Nephron progenitor cell (in vitro differentiated cells): ENCODE results near the gene AWAT2.

Experiments used
- DNase-seq: peaks from one replicate; pipeline ENCODE4 v3.0.0; 2021
- H3K27ac Mint-ChIP-seq: 2 replicates; pipeline ENCODE4 v1.8.0; 2021; ENCODE audit warnings: mild to moderate bottlenecking, moderate library complexity, mixed read lengths
- H3K27me3 Mint-ChIP-seq: 2 replicates; pipeline ENCODE4 v1.8.0; 2021; ENCODE audit warnings: mild to moderate bottlenecking, low read depth, mixed read lengths; ENCODE audit not compliant: poor library complexity
- H3K36me3 Mint-ChIP-seq: 2 replicates; pipeline ENCODE4 v1.8.0; 2021; ENCODE audit warnings: low read depth, mixed read lengths
- H3K4me1 Mint-ChIP-seq: 2 replicates; pipeline ENCODE4 v1.8.0; 2021; ENCODE audit warnings: mixed read lengths
- H3K4me3 Mint-ChIP-seq: 2 replicates; pipeline ENCODE4 v1.8.0; 2021; ENCODE audit warnings: mild to moderate bottlenecking, moderate library complexity, mixed read lengths
- H3K9me3 Mint-ChIP-seq: 2 replicates; pipeline ENCODE4 v1.8.0; 2021; ENCODE audit warnings: mild to moderate bottlenecking, moderate library complexity, mixed read lengths
- CTCF ChIP-seq: fragments of 200-600 bp; sonication (generic); IDR thresholded peaks from 2 replicates; pipeline ENCODE4 v1.5.0; 2021; ENCODE audit warnings: antibody characterized with exemption

Gene AWAT2

GRCh38 chrX:69991685-69992084 lies 58.1 kb downstream of the AWAT2 start:
- Mint-ChIP-seq H3K36me3 (peaks cover 1% of the 10 kb centered on the region), H3K4me3 (no peak overlapping the region), H3K27ac (no peak overlapping the region), H3K9me3 (peaks cover 24% of the 10 kb centered on the region), H3K4me1 (no peaks in the 10 kb centered on the region), H3K27me3 (peaks cover 2% of the 10 kb centered on the region)
- TF ChIP-seq CTCF = no peak
- no peak for DNase-seq
